ENCODE results near the gene SEC31A.

The SEC31A gene

DNA sequence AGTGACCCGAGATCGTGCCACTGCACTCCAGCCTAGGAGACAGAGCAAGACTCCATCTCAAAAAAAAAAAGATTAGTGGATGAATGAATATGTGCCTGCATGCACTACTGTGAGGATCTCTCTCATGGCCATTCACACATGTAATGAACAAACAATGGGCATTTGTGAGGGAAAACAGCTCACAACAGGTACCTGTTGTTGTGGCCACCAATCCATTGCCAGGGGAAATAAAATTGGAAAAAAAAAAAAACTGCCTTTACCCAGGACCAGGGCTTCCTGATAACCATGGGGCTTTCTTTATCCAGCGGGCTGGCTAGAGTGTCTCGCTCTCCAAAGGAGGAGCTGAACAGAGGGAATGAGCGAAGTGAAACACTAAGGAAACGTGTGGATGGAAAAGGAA, 99.8 kb downstream of the SEC31A start:
- no peak for DNase-seq

DNA sequence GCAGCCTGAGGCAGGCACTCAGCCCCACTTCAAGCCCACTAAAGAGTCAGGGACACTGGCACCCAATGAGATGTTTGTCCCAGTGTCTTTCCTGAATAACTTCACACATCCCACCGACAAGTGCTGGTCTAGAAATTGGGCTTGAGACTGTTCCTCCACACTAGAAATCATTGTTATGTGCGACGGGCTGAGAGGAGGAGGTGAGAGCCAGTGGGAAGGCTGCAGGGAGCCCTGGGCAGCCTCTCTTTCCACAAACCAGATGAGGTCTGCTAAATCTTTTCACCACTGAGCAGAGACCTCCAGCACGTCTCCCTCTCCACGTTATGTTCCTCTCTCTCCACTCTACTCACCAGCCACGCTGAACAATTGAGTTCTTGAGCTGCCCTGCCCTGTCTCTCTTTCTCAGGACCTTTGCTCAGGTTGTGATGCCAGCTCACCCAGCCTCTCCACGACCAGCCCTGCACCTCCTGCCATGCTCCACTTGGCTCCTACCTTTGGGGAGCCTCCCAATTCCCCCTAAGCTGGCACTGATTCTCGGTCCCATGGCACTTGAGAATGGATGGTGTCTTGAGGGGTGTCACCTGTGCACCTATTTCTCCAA, 100.8 kb downstream of the SEC31A start:
- no peak for DNase-seq

DNA sequence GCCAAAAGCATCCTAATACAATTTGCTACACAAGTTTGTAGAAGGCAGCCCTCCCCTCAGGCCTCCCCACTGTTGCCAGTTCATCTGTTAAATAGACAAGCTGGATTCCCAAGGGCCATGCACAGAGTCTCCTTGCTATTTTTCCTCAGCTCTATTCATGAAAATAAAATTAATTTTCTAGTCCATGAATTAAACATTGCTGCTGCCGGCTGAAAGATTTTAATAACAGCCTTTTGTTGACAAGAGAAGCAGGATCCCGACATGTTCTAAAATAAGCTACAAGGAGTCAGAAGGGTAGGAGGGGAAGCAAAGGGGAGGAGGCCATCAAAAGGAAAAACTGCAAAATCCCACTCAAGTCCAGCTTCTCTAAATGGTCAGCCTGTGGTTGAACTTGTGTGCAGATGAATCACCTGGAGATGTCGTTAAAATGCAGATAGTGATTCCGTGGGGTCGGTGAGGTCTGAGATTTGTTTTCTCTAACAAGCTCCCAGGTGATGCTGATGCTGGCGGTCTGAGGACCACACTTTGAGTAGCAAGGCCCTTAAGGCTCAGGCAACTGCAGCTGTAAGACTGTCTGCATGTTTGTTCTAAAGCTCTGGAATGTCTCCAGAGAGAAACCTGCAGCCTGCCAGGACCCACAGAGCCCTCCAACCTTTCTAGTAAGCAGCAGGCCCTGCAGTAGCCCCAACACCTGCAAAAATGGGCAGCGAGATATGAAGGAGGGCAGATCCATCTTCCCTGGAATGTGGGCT, 101.8 kb downstream of the SEC31A start:
- DNase-seq, result no peak

DNA sequence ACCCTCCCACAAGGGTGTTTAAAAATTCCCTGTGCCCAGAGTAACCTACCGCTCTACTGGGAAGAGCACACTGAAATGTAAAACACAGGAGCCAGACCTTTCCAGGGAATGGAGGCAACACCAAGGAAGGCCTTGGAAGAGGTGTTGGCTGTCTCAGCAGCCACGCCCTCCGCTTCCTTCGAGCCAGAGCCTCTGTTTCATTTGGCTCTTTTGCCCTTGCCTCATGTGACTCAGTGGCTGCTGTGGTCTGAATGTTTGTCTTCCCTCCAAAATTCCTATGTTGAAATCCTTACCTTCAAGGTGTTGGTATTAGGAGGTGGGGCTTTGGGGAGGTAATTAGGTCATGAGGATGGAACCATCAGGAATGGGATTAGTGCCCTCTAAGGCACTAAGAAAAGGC, 103.6 kb downstream of the SEC31A start:
- no peak for DNase-seq

DNA sequence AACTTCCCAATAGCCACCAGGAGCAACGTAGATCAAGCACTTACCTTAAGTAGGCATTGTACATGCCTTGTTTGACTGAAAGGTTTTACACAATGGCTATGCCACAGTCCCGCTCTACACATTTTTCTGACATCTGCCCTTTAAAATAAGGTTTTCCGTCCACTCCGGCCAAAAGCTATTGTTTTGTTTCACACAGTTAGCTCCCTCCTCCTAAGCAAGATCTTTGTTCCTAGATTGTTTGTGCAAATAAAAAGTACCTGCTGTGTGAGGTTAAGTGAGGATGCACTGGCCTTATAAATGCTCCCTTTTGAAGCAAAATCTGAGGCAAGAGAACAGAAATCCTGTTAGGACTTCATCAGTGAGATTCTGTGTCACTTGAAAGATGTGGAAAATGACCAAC, 104.1 kb downstream of the SEC31A start:
- no peak for DNase-seq

DNA sequence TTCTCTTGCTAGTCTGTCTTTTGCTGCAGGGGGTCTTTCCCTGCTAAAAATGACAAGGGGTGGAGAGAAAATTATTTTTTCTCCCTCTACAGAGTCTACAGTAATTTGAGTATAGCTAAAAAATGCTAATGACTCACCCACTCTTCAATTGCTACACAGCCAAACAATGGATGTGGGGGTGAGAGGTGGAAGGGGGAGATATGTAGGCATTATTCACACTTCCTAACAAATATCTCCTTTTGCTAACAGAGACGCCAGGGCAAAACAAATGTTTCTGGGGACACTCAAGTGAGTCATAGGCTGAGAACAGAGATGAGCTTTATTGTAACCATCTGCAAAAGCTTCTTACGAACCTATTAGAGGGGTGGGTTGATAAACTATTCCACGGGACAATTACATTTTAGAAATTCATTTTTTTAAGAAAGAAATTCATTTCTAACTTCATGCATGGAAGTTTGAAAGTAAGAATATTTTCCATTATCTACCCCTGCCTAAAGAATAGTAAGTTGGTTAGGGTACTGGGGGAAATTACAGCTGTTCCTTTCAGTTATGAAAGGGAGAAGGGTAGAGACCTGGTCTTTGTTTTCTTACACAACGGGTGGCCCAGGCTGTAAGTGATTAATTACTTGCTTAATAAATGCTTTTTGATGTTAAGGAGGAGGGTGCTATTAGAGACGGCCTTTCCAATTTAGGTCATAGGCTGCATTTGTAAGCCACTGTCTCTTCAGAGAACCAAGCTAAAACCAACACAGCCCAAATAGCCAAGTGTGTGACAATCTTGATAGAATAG, 105.1 kb downstream of the SEC31A start:
- DNase-seq, result no peak

DNA sequence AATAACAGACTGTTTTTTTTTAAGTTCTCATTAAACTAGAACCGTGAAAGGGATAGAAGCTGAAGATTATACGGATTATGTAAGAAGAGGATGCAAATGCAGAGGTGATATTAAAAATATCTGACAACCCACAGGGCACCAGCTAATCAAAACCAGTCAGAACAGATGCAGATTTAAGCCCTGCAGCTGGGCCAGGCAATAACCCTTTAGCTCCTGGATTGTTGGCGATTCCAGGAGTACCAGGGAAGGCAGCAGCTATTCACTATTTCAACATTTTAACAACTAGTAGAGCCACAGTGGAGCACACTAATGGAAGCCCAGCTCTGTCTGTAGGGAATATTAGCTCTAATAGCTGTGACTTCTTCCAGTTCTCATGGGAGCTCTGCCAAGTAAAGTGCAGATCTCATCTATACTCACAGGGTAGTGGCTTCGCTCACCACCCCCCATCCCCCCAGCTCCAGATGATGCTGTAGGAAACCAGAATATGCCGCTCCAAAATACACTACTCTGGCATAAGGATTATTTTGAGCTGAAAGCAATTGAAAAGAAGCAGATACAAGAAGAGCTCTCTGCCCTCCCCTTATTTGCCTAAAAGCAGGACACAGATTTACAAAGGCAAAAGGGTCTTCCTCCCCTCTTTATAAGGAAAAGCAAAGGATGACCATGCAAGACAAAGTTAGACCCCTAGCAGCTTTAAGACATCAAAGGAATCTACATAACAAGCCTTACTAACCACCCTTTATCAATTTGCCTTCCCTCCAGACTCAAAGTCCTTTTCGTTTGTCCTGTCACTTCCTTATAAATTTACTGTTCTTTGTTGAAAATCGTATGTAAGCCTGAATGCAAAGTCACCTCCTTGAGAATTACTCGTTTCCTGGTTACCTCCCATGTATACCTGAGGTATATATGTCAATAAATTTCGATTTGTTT, 106.0 kb downstream of the SEC31A start:
- no peak for DNase-seq

DNA sequence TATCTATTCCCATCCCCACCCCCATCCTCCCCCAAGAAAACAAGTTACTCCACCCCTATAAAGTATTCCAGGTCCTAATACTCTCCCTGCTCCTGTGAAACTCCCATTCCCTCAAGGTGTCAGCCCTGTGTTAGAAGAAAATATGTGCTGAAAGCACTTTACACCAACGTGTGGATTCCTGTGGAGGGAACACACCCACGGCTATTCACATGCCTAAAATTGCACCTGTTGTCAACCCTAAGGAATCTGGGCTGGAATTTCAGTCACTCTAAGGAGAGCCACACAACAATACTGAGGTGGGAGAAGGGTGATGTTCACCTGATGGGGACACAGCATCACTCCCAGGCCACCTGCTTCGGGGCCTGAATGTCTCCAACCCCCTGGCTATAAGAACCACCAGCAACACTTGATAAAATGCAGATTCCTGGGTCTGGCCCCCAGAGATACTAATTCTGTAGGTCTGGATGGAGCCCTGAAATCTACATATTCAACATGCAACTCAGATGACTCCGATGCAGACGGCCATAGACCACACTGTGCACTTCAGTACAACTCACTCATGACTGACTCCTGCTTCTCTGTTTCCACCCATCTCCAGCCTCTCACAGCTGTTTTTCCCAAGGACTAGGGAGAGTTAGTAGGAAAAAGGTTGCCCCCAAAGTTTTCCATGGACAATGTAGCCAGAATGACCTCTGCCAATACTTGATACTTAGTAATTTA, 108.2 kb downstream of the SEC31A start:
- DNase-seq, result no peak

DNA sequence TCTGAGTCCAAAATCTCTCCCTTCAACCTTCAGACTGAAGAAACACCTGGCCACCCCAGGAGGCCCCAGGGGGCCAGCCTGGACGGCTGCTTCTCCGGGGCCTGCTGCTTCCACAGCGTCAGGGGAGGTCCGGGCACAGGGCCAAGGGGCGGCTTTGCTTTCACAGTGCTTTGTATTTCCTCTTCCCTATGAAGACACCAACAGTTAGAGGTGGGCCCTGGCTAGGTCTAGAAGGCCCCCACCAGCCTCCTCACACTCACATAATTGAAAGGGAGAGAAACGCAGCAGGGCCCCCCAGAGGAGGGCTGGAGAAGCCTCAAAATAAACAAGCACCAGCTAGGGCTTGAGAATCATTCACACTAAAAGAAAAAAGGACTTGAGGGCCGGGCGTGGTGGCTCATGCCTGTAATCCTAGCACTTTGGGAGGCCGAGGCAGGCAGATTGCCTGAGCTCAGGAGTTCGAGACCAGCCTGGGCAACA, 110.2 kb downstream of the SEC31A start:
- no peak for DNase-seq

DNA sequence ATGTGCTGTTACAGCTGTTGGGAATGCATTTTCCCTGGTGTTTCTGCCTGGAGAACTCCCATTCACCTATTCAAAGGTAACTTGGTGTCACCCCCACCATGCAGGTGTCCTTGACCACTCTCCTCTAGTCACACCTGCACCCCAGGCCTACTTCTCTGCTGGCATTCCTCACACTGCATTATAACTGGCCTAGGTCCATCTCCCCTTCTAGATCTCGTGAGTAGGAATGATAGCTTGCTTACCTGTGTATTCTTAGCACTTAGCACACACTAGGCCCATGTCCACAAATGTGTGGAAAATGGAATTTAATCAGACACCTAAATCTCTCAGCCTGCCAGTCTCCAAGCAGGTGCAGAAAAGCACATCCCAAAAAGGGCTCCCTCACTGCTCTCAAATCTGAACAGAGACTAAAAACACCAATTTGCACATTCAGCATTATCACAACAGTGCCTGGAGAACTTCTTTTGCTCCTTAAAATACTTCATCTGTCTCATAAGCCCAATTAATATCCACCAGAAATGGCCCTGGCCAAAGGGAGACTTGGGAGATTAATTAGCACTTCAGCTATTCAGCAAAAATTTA, 110.7 kb downstream of the SEC31A start:
- no peak for DNase-seq

DNA sequence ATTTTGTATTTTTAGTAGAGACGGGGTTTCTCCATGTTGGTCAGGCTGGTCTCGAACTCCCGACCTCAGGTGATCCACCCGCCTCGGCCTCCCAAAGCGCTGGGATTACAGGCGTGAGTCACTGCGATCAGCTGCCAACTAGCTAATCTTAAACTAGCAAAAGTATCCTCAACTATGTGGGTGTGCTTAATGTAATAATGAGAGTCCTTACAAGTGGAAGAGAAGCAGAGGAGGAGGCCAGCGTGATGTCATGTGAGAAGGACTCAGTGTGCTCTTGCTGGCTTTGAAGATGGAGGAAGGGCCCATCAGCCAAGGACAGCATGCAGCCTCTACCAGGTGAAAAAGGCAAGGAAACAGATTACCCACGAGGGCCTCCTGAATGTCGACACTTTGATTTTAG, 111.9 kb downstream of the SEC31A start:
- no peak for DNase-seq

DNA sequence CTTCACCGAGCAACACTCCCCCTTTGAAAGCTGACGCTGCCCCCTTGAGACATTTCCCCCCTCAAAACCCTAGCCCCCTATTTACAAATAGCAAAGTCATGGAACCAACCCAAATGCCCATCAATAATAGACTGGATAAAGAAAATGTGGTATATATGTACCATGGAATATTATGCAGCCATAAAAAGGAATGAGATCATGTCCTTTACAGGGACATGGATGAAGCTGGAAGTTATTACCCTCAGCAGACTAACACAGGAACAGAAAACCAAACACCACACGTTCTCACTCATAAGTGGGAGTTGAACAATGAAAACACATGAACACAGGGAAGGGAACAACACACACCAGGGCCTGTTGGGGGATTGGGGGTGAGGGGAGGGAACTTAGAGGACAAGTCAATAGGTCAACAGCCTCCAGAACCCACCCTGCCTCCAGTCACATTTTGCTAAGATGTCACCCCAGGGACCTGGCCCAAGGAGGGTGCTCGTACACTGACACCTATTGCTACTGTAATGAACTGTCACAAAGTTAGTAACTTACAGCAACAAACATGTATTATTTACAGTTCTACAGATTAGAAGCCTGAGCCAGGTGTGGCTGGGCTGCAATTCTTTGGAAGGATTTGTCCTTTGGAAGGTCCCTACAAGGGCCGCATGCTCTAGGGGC, 113.0 kb downstream of the SEC31A start:
- no peak for DNase-seq

DNA sequence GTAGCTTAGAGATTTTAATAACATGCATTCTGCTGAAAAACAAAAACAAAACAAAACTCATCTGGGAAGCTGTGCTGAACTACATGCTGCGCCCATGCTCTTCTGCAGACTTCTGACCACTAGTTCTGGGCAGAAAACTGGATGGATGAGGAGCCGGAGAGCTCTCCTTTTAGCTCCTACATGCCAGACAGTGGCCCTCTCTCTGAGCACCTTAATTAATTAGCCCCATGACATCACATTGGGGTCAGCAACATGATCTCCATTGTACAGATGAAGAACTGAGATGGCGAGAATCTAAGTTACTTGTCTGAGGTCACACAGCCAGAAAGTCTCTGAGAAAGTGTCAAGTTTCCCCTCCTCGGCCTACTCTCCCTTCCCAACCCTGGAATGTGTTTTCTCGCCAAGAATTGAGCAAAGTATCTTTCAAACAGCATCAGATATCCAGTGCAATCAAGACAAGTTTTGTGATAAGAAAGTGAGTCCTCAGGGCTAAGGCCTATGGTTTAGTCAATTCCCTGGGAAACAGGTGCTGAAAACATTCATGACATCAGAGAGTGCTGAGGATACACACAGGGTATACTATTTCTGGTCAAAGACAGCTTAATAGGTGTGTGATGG, 113.9 kb downstream of the SEC31A start:
- no peak for DNase-seq

DNA sequence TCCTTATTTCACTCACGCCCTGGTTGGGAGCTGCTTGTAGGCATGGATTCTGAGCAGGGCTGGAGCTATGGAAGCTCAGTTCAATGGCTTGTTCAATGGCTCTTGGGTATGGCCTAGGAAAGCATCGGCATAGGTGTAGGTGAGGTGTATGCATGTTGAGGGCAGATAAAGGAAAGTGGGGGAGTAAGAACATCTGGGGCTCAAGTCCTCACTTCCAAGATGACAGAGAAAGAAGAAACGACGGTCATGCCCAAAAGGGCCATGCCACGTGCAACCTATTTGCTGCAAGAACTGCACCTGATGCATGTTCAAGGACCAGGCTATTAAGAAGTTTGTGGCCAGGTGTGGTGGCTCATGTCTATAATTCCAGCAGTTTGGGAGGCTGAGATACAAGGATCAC, 115.7 kb downstream of the SEC31A start:
- DNase-seq, result no peak

DNA sequence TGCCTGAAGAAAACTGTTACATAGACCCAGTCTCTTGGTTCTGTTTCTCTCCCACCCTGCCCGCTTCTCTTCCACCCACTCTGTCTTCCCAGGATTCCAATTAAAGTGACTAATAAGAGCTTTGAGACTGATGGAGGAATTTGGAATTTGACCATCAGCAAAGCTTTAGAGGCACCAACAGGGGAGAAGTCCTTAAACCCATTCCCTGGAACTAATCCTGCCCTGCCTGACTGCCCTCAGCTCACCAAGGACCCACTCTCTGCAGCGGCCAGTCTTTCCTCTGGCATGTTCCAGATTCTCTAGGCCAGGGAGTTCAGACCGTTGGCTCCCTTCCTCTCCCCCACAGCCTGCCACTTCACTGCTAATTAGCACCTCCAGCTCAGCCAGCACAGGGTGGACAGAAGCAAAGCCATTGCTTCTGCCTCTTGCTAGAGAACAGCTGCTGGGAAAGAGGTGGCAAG, 116.2 kb downstream of the SEC31A start:
- no peak for DNase-seq

DNA sequence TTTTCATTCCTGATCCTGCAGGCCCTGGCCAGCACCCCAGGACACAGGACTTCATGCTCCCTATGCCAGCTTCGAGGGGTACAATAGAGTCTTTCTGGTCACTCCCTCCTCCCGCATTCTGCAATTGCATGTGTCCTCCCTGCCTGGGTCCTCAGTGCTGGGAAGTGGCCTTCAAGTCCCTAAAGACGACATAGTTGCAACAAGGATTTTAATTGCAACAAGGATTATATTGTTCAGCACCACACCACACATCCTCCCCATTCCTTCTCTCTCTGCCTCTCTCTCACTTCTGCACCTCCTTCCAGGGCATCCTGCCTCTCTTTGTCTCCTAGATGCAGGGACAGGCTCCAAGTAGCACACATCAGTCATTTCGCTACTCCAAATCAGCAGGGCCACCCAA, 117.9 kb downstream of the SEC31A start:
- no peak for DNase-seq

DNA sequence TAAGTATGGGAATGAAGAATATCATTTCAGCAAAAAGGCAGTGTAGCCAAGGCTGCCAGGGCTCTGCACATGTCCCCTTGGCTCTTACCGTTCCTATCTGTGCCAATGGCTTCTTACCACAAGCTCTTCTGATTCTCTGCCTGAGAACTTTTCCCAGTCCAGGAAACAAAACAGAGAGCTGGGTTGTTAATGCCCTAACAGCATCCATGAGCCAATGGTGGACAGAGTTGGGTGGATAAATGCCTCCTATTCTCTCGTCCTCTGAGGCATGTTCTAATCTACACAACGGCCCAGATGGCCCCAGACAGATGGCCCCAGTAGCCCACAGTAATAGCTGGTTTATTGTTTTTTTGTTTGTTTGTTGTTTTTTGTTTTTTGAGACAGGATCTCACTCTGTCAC, 120.3 kb downstream of the SEC31A start:
- DNase-seq, result no peak
